Transverse colon (tissue), 4 donors: ENCODE measurements around the gene CDK13.

Experiments
- CTCF ChIP-seq, 5 experiments: fragments of 200-600 bp in 3 of 5; fragments of 450-650 bp in 2 of 5; sonication (generic) in 3 of 5; IDR thresholded peaks; 1 replicate in 2 of 5; 2 replicates in 3 of 5; pipeline ENCODE4 v1.5.1; 2016 to 2017; ENCODE audit warnings: antibody characterized with exemption in 5 of 5, inconsistent platforms in 3 of 5, mild to moderate bottlenecking in 2 of 5, moderate library complexity in 1 of 5
- POLR2A ChIP-seq: fragments of 450-650 bp; IDR thresholded peaks from one replicate; pipeline ENCODE4 v1.6.1; 2016; ENCODE audit warnings: antibody characterized with exemption, mild to moderate bottlenecking, moderate library complexity
- POLR2AphosphoS5 ChIP-seq, 3 donors: sonication (generic); formaldehyde crosslinking; IDR thresholded peaks; one replicate each; pipeline ENCODE4 v1.6.1; 2016; ENCODE audit warnings: antibody characterized with exemption in 3 of 3

- TF ChIP-seq CTCF (IDR thresholded peaks at IDR 0.05) (no peak), POLR2AphosphoS5 (IDR thresholded peaks at IDR 0.05) (no peak), POLR2A (no peak)
These were observed 147.7 kb downstream of the CDK13 start for GRCh38 chr7:40097728-40098127.
